DLD1 (cell line): ENCODE results near the gene ARHGAP10.
"Not testable (repeated sequence)": the region's sequence is repeated elsewhere in the genome, so short reads cannot be mapped to it uniquely, and the experiment has no call there.

Source experiments
- in situ Hi-C: cut with HindIII; loops from 2 replicates; pipeline ENCODE4 v1.10.0; 2017; ENCODE audit warnings: low sequenced_read_pairs

Gene ARHGAP10

GRCh38 chr4:147791341-147791740, 59.5 kb downstream of the ARHGAP10 start:
- in situ Hi-C loops, result no loop called here

DNA sequence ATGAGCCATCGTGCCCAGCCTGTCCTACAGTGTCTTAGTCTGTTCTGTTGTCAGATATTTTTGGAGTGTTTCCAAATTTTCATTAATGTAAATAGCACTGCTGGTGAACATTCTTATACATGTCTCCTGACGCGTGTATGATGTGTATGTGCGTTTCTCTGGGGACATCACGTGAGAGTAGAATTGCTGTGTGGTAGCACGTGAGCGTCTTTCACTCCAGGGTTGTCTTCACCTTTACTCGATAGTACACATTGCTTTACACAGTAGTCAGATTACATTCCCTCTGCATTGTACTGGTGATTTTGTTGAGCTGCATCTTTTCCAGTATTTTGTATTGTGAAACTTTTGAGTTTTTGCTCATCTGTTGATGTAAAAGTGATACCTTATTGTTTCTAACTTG, 60.0 kb downstream of the ARHGAP10 start:
- in situ Hi-C loops, result no loop called here

DNA sequence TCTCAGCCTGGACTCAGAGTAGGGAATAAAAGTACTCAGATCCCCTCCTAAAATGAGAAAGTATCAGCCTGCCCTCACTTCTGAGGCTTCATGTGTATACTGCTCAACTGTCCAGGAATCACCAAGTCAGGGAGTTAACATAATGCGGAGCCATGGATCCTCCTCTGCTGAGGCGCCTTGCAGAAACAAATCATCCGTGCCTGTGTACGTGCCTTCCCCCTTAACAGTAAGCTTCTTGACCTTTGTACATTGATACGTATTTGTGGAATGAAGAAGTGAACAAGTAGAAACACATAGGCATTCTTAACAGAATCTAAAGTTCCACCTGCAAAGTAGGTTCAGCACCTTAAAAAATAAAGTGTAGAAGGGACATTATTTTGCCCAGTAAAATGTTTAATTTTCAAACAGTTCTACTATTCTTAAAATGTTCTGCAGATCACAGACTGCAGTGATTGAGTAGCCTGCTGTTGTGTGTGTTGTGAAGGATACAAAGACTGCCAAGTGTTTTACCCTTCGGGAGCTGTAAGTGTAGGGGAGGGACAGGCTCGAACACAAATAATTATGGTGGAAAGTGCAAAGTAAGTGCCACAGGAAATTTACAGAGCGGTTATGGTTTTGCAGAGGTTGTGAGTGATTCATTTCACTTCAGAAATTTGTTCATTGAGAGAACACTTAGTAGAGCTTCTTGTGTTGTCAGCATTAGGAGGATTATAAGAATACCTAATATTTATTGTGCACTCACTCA, 61.9 kb downstream of the ARHGAP10 start:
- in situ Hi-C loops, result no loop called here

GRCh38 chr4:147794314-147794680, 62.4 kb downstream of the ARHGAP10 start:
- in situ Hi-C loops, result no loop called here

DNA sequence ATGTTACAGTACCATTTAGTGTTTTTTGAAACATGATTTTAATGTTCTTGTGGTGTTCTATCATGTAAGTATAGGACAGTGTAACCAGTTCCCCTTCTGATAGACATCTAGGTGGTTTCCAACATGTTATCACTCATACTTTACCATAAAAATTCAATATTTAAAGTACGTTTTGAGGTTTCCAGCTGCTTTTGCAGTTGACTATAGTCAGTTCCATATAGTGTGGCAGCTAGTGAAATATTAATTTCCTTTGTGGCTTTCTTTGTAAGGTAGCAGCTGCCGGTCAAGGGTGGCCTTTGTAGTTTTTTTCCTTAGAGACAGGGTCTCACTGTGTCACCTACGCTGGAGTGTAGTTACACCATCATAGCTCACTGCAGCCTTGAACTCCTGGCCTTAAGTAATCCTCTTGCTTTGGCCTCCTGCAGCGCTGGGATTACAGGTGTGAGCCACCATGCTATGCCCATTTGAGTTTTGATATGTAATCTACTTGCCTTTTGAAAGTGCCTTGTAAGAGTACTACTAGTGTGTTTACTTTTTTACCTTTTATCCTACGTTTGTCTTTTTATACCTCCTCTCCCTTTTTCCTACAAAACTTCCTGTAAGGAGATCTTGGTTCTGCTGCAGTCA, 63.0 kb downstream of the ARHGAP10 start:
- in situ Hi-C loops, result no loop called here

GRCh38 chr4:147799057-147799456, 67.2 kb downstream of the ARHGAP10 start:
- in situ Hi-C loops, result not testable (repeated sequence)

DNA sequence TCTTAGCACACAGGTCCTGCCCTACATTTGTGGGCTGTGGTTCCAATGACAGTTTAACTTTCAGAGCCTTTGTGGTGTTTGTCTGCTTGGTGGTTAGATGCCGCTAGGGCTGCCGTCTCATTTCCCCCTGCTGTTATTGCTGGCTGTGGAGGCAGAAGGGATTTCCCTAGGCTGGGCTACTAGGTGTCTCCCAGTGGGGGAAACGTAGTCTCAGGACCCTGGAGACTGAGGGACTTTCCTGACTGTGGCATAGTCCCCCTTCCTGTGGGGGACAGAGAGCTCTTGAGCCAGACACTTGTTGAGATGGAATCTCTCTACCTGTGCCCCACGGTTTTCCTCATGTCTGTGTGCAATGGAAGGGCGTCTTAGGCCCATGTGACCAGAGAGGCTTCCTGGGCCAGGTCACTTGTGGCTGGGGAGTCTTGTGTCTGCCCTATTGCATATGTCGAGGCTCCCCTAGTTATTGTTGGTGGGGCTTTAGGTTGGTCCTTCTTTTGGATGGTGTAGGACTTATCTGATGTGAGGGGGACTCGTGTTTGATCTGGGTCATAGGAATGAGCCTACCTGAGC, 68.2 kb downstream of the ARHGAP10 start:
- in situ Hi-C loops, result no loop called here

DNA sequence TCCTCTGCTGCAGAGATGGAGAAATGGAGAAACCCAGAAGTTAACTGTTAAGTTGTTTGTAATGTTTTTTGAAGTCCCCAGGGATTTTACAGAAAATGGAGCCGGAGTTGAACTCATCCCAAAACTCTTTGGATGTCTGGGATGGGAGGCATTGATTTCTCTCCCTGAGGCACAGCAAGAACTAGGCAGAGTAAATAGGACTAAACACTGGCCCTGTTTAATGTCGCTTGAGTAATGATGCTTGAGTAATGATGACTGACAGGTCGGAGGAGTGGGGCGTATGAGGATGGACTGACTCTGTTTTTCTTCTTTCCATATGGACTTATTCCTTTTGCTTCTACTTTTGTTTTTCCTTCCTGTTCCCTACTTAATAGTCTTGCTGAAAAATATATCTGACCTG, 69.9 kb downstream of the ARHGAP10 start:
- in situ Hi-C loops, result no loop called here

- in situ Hi-C loops, result no loop called here
Observed at GRCh38 chr4:147802346-147802745, 70.5 kb downstream of the ARHGAP10 start.

DNA sequence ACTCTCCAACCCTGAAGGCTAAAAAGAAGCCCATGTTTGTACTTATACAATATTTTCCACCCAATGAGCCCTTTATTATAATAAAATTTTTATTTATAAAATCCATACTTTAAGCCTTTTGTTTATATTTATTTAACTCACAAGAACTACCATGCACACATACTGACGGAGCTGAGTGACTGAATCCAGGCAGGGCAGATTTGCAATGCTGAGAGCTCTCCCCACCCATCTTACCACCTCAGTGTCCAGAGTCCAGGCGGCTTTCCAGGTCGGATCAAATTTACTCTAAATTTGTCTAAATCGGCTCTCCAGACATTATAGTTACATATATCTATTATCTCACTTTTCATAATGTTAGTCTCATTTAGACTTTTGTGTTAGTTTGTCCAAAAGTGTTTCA, 74.1 kb downstream of the ARHGAP10 start:
- in situ Hi-C loops, result no loop called here

- in situ Hi-C loops, result no loop called here
Observed at GRCh38 chr4:147808447-147808846, 76.6 kb downstream of the ARHGAP10 start.

- in situ Hi-C loops, result no loop called here
Observed at GRCh38 chr4:147809211-147809610, 77.3 kb downstream of the ARHGAP10 start.

GRCh38 chr4:147811878-147812277, 80.0 kb downstream of the ARHGAP10 start:
- in situ Hi-C loops, result no loop called here

- in situ Hi-C loops, result no loop called here
Observed at GRCh38 chr4:147813109-147813773, 81.4 kb downstream of the ARHGAP10 start.

DNA sequence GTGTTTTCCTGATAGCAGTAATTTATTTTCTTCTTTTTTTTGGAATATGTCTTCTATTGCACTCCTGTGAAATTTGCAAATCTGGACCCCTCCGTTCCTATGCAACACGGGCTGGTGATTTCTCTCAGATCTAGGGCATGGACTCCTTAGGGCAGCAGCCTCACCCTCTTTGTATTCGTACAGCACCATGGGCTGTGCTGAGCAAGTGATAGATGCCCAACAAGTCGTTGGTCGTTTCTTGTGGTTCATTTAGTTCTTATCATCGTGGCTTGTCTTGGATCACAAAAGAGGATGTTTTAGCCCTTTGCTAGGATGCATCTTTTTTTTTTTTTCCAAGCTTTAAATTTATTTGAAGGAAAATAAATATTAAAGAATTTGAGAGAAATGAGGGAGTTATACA, 82.1 kb downstream of the ARHGAP10 start:
- in situ Hi-C loops, result no loop called here

DNA sequence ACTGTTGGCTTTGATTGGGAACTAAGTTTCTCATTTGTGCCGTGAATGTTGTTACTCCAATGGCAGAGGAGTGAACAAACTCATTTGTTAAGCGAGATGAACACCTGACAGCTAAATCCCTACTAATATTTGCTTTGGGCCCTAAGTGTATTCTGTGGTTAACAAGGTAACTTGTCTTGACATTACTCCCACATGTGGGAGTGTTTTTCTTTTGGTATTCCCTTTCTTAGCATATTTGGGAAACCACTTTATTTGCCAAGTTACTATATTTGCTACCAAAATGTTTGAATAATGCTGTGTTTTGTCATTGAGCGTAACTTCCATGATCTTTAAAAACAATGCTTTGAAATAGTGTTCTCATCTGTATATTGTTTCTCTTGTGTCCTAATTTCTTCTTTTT, 82.5 kb downstream of the ARHGAP10 start:
- in situ Hi-C loops, result no loop called here

DNA sequence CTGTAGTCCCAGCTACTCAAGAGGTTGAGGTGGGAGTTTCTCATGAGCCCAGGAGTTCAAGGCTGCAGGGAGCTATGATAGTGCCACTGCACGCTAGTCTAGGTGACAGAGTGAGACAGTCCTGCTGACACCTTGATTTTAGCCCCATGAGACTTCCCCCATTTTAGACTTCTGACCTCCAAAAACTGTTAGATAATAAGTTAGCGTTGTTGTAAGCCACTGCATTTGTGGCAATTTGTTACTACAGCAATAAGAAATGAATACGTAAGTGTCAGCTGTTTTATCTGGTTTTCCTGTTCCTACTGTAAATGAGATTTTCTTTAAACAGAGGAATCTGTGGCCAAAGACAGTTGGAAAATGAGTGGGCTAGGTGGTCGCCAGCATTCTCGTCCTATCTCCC, 83.9 kb downstream of the ARHGAP10 start:
- in situ Hi-C loops, result no loop called here

- in situ Hi-C loops, result no loop called here
Observed at GRCh38 chr4:147816382-147817254, 84.7 kb downstream of the ARHGAP10 start.

DNA sequence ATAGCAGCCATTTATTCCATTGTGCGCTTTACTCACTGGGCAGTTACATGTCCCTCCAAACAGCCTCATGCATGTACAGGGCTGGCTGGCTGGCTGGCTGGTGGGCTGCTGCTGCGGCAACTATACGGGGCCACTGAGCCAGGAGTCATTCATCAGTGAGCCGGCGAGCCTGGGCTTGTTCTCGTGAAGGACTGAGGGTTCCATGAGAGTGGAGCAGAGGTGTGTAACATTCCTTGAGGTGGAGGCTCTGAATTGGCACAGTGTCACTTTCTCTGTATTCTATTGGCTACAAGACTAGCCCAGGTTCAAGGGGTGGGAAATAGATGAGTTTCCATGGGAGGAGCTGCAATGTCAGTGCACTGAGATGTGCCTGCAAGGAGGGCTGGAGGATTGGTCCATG, 89.1 kb downstream of the ARHGAP10 start:
- in situ Hi-C loops, result no loop called here

DNA sequence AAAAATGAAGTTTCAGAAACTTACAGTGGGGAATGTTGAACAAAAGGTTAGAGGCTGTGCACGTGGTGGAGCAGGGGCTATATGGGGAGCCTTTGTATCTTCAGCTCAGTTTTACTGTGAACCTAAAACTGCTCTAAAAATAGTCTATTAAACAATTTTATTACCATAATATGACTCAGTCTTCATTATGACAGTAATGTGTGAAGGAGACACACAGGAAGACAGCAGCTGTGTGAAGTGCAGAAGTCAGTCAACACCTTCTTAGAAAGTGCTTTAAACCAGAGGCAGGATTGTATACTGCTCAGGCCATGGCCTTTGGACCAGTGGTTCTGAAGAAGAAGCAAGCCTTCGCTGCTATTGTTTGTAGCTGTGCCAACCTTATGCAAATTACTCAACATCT, 89.7 kb downstream of the ARHGAP10 start:
- in situ Hi-C loops, result no loop called here

- in situ Hi-C loops, result no loop called here
Observed at GRCh38 chr4:147822128-147822527, 90.2 kb downstream of the ARHGAP10 start.
